Measurements from ENCODE around the gene ERVW-1. TPM values are rescaled to one million over a fixed set of nuclear protein-coding genes. Genes with fewer than 3 reads are reported as not detected.
"Not testable (repeated sequence)": the region's sequence is repeated elsewhere in the genome, so short reads cannot be mapped to it uniquely, and the experiment has no call there.

Gene ERVW-1
- total RNA-seq, 1 donor from 2014 or later = not detected

DNA sequence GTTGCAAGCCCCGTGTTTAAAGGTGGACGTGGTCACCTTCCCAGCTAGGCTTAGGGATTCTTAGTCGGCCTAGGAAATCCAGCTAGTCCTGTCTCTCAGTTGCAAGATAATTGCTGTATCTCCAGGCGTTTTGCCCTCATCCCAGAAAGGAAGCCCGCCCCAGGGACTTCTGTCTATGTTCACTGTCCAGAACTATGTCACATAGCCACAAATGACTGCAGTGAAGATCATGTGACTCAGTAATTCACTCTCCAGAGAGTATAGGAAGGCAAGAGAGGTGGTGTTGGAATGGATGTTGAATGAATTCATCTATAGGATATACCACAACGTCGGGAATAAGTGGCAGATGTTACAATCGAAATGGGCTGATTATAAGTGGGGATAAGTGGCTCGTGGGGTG, 349 bp upstream of the ERVW-1 start:
- TF ChIP-seq, protein P1, sequence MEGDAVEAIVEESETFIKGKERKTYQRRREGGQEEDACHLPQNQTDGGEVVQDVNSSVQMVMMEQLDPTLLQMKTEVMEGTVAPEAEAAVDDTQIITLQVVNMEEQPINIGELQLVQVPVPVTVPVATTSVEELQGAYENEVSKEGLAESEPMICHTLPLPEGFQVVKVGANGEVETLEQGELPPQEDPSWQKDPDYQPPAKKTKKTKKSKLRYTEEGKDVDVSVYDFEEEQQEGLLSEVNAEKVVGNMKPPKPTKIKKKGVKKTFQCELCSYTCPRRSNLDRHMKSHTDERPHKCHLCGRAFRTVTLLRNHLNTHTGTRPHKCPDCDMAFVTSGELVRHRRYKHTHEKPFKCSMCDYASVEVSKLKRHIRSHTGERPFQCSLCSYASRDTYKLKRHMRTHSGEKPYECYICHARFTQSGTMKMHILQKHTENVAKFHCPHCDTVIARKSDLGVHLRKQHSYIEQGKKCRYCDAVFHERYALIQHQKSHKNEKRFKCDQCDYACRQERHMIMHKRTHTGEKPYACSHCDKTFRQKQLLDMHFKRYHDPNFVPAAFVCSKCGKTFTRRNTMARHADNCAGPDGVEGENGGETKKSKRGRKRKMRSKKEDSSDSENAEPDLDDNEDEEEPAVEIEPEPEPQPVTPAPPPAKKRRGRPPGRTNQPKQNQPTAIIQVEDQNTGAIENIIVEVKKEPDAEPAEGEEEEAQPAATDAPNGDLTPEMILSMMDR (IDR thresholded peaks at IDR 0.05; ENCODE audit: insufficient read depth, low read length, poor library complexity, severe bottlenecking) = no peak
- DNase-seq (ENCODE audit: low read depth) = no peak
- Histone ChIP-seq H3K27me3 (ENCODE audit: control insufficient read depth, insufficient read depth, low read length) (no peaks in the 10 kb centered on the region), H3K4me3 (ENCODE audit: low read depth, low read length) (no peak overlapping the region), H3K36me3 (ENCODE audit: control insufficient read depth, insufficient read depth, low read length) (no peaks in the 10 kb centered on the region)

DNA sequence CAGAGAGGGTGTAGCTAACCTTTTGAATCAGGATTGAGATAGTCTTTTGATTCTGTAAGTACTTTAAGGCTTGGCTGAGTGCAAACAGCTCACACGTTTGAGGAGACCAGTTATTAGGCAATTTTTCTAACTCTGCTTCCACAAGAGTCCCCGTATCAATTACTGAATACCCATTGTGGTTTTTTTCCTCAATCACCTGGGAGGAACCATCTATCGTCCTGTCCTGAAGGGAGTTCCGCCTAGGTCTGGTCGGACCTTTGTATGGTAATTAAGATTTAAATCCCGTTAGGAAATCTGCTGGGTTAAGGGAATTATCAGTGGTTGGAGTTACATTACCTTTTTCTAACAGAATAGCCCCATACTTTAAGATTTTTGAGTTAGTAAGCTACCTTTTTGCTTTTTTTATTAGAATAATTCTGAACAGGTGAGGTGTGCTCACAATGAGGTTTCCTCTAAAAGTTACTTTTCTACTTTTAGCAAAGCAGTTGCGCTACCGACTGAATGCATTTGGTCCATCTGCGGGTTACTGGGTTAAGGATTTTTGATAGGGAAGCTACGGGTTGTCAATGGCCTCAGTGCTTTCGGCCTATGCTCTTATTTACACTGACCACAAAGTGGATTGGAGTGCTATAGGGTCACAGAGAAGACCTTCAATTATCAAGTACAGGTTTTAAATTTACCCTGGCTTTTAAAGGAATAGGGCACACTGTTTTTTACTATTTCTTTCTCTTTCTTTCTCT, 1.7 kb downstream of the ERVW-1 start:
- H3K4me3 ChIP-seq (ENCODE audit: low read depth, low read length); H3K27me3 ChIP-seq (ENCODE audit: control insufficient read depth, insufficient read depth, low read length); DNase-seq (ENCODE audit: low read depth); H3K36me3 ChIP-seq (ENCODE audit: control insufficient read depth, insufficient read depth, low read length): not testable (repeated sequence)

GRCh38 chr7:92475261-92475770, 2.4 kb downstream of the ERVW-1 start:
- H3K4me3 ChIP-seq (ENCODE audit: low read depth, low read length); DNase-seq (ENCODE audit: low read depth); H3K27me3 ChIP-seq (ENCODE audit: control insufficient read depth, insufficient read depth, low read length); H3K36me3 ChIP-seq (ENCODE audit: control insufficient read depth, insufficient read depth, low read length): not testable (repeated sequence)

GRCh38 chr7:92473989-92474388, 3.8 kb downstream of the ERVW-1 start:
- H3K36me3 ChIP-seq (ENCODE audit: control insufficient read depth, insufficient read depth, low read length); H3K4me3 ChIP-seq (ENCODE audit: low read depth, low read length); H3K27me3 ChIP-seq (ENCODE audit: control insufficient read depth, insufficient read depth, low read length); DNase-seq (ENCODE audit: low read depth): not testable (repeated sequence)

GRCh38 chr7:92468589-92468988, 9.2 kb downstream of the ERVW-1 start:
- H3K4me3 ChIP-seq (ENCODE audit: low read depth, low read length); H3K36me3 ChIP-seq (ENCODE audit: control insufficient read depth, insufficient read depth, low read length); H3K27me3 ChIP-seq (ENCODE audit: control insufficient read depth, insufficient read depth, low read length); DNase-seq (ENCODE audit: low read depth): not testable (repeated sequence)

- Histone ChIP-seq H3K36me3 (ENCODE audit: control insufficient read depth, insufficient read depth, low read length) (no peaks in the 10 kb centered on the region), H3K4me3 (ENCODE audit: low read depth, low read length) (no peak overlapping the region), H3K27me3 (ENCODE audit: control insufficient read depth, insufficient read depth, low read length) (no peaks in the 10 kb centered on the region)
- TF ChIP-seq, protein P1 (IDR thresholded peaks at IDR 0.05; ENCODE audit: insufficient read depth, low read length, poor library complexity, severe bottlenecking) = no peak
- no peak for DNase-seq (ENCODE audit: low read depth)
Observed at GRCh38 chr7:92466682-92467081, 11.1 kb downstream of the ERVW-1 start.

GRCh38 chr7:92464515-92464914, 13.2 kb downstream of the ERVW-1 start:
- TF ChIP-seq, protein P1 (IDR thresholded peaks at IDR 0.05; ENCODE audit: insufficient read depth, low read length, poor library complexity, severe bottlenecking) = no peak
- Histone ChIP-seq H3K27me3 (ENCODE audit: control insufficient read depth, insufficient read depth, low read length) (no peaks in the 10 kb centered on the region), H3K36me3 (ENCODE audit: control insufficient read depth, insufficient read depth, low read length) (no peaks in the 10 kb centered on the region), H3K4me3 (ENCODE audit: low read depth, low read length) (no peak overlapping the region)
- no peak for DNase-seq (ENCODE audit: low read depth)

DNA sequence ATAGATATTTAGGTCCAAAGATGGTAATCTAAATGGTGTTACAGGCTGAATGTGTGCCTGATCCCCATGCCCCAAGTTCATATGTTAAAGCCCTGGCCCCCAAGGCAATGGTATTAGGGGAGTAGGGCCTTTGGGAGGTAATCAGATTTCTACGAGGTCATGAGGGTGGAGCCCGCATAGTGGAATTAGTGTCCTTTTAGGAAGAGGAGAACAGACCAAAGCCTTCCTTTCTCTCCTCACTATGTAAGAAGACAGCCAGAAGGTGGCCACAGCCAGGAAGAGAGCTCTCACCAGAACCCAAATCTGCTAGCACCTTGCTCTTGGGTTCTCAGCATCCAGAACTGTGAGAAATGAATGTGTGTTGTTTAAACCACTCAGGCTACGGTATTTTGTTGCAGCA, 15.2 kb downstream of the ERVW-1 start:
- TF ChIP-seq, protein P1 (IDR thresholded peaks at IDR 0.05; ENCODE audit: insufficient read depth, low read length, poor library complexity, severe bottlenecking) = no peak
- Histone ChIP-seq H3K36me3 (ENCODE audit: control insufficient read depth, insufficient read depth, low read length) (no peaks in the 10 kb centered on the region), H3K27me3 (ENCODE audit: control insufficient read depth, insufficient read depth, low read length) (no peaks in the 10 kb centered on the region), H3K4me3 (ENCODE audit: low read depth, low read length) (no peak overlapping the region)
- DNase-seq (ENCODE audit: low read depth) = no peak
